Stomach (tissue), 4 donors: Measurements from ENCODE around the gene TNKS2.

Experiments
- POLR2AphosphoS5 ChIP-seq, 3 donors: sonication (generic); formaldehyde crosslinking; IDR thresholded peaks; one replicate each; pipeline ENCODE4 v1.6.1; 2016; ENCODE audit warnings: antibody characterized with exemption in 3 of 3
- TF ChIP-seq, protein P1 (sequence below), 7 experiments: fragments of 450-650 bp in 4 of 7; fragments of 200-600 bp in 3 of 7; sonication (generic) in 3 of 7; IDR thresholded peaks; one replicate each; pipeline ENCODE4 v1.5.1; 2016 to 2019; ENCODE audit warnings: antibody characterized with exemption in 7 of 7, control low read depth in 2 of 7, mild to moderate bottlenecking in 1 of 7

DNA sequence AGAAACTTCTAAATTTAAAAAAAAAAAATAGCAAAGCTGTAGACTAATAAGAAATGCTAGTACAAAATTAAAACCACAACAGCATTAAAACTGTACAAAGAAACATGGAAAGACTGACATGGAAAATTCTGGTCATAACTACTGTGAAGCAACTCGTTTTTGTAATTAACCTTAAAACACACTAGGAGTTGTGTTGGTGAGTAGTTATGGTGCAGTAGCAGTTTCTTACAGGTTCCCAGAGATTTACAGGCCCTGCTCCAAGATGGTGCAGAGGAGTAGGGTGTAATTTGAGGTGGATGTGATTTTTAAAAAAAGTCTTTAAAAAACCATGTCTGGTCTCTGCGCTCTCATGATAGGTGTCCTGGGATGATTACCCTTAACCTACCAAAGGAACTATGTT, 31.0 kb downstream of the TNKS2 start:
- TF ChIP-seq, protein P1, sequence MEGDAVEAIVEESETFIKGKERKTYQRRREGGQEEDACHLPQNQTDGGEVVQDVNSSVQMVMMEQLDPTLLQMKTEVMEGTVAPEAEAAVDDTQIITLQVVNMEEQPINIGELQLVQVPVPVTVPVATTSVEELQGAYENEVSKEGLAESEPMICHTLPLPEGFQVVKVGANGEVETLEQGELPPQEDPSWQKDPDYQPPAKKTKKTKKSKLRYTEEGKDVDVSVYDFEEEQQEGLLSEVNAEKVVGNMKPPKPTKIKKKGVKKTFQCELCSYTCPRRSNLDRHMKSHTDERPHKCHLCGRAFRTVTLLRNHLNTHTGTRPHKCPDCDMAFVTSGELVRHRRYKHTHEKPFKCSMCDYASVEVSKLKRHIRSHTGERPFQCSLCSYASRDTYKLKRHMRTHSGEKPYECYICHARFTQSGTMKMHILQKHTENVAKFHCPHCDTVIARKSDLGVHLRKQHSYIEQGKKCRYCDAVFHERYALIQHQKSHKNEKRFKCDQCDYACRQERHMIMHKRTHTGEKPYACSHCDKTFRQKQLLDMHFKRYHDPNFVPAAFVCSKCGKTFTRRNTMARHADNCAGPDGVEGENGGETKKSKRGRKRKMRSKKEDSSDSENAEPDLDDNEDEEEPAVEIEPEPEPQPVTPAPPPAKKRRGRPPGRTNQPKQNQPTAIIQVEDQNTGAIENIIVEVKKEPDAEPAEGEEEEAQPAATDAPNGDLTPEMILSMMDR (IDR thresholded peaks at IDR 0.05), result no peak
- no peak for TF ChIP-seq POLR2AphosphoS5 (IDR thresholded peaks at IDR 0.05)
